HG02938 (cell line): Measurements from ENCODE around the gene NLRP7.
"Not testable (repeated sequence)": the region's sequence is repeated elsewhere in the genome, so short reads cannot be mapped to it uniquely, and the experiment has no call there.

Experiments used
- ATAC-seq: cut with Tn5 transposase; IDR thresholded peaks from one replicate; pipeline ENCODE4 v1.9.1; 2021; ENCODE audit warnings: mild to moderate bottlenecking, moderate library complexity; ENCODE audit not compliant: unreplicated experiment

The NLRP7 gene

GRCh38 chr19:54919646-54920563, 27.4 kb downstream of the NLRP7 start:
- not testable (repeated sequence) for ATAC-seq

GRCh38 chr19:54918499-54918898, 28.8 kb downstream of the NLRP7 start:
- no peak for ATAC-seq

GRCh38 chr19:54916822-54917221, 30.5 kb downstream of the NLRP7 start:
- no peak for ATAC-seq

GRCh38 chr19:54907899-54908298, 39.4 kb downstream of the NLRP7 start:
- not testable (repeated sequence) for ATAC-seq

GRCh38 chr19:54906819-54907218, 40.5 kb downstream of the NLRP7 start:
- ATAC-seq: no peak

- no peak for ATAC-seq
Measured at GRCh38 chr19:54905803-54906511, 41.4 kb downstream of the NLRP7 start, which contains the start of gene NCR1. Gene NCR1 (plus strand): TSS chr19:54906148. CDS start chr19:54906188, 40 bp downstream.

- no peak for ATAC-seq
Measured at GRCh38 chr19:54905421-54905802, 41.9 kb downstream of the NLRP7 start.

- not testable (repeated sequence) for ATAC-seq
Measured at GRCh38 chr19:54904261-54904660, 43.1 kb downstream of the NLRP7 start.

GRCh38 chr19:54903303-54903702, 44.0 kb downstream of the NLRP7 start:
- no peak for ATAC-seq

- ATAC-seq: no peak
Measured at GRCh38 chr19:54902061-54902460, 45.3 kb downstream of the NLRP7 start.

GRCh38 chr19:54901153-54901552, 46.2 kb downstream of the NLRP7 start:
- ATAC-seq: not testable (repeated sequence)

- ATAC-seq: not testable (repeated sequence)
Measured at GRCh38 chr19:54899646-54900045, 47.7 kb downstream of the NLRP7 start.

GRCh38 chr19:54898685-54899084, 48.6 kb downstream of the NLRP7 start:
- ATAC-seq: not testable (repeated sequence)

- no peak for ATAC-seq
Measured at GRCh38 chr19:54896036-54896435, 51.3 kb downstream of the NLRP7 start.

- ATAC-seq: not testable (repeated sequence)
Measured at GRCh38 chr19:54894106-54894505, 53.2 kb downstream of the NLRP7 start.

- no peak for ATAC-seq
Measured at GRCh38 chr19:54893406-54893805, 53.9 kb downstream of the NLRP7 start.

- ATAC-seq: no peak
Measured at GRCh38 chr19:54889566-54889965, 57.8 kb downstream of the NLRP7 start.

GRCh38 chr19:54888239-54888638, 59.1 kb downstream of the NLRP7 start:
- ATAC-seq: no peak

- no peak for ATAC-seq
Measured at GRCh38 chr19:54883228-54883627, 64.1 kb downstream of the NLRP7 start.

- no peak for ATAC-seq
Measured at GRCh38 chr19:54882758-54883157, 64.6 kb downstream of the NLRP7 start.

GRCh38 chr19:54881884-54882283, 65.4 kb downstream of the NLRP7 start:
- no peak for ATAC-seq

- no peak for ATAC-seq
Measured at GRCh38 chr19:54877471-54877870, 69.9 kb downstream of the NLRP7 start.
